Measurements from ENCODE around the gene KLF6.

Gene KLF6

GRCh38 chr10:3802526-3803265 is 17.7 kb upstream of the KLF6 start:
- no peak overlapping the region for H3K27ac ChIP-seq (ENCODE audit: low read length)
- no peaks in the 10 kb centered on the region for H3K27me3 ChIP-seq (ENCODE audit: control insufficient read depth, insufficient read depth, low read length)
- no peaks in the 10 kb centered on the region for H3K9me3 ChIP-seq (ENCODE audit: control insufficient read depth, insufficient read depth, low read length)
- H3K4me3 ChIP-seq (ENCODE audit: low read length): no peak overlapping the region
- H3K4me1 ChIP-seq (ENCODE audit: control insufficient read depth, insufficient read depth, low read length): no peaks in the 10 kb centered on the region
- H3K36me3 ChIP-seq (ENCODE audit: control insufficient read depth, insufficient read depth, low read length): no peaks in the 10 kb centered on the region
- no CpG with 5 or more reads among the region's 8 CpGs for WGBS (ENCODE audit: insufficient coverage, insufficient read length)
- DNase-seq (ENCODE audit: low read depth, low spot score): no peak

- Histone ChIP-seq H3K4me1 (ENCODE audit: control insufficient read depth, insufficient read depth, low read length) (no peaks in the 10 kb centered on the region), H3K27me3 (ENCODE audit: control insufficient read depth, insufficient read depth, low read length) (no peaks in the 10 kb centered on the region), H3K9me3 (ENCODE audit: control insufficient read depth, insufficient read depth, low read length) (no peaks in the 10 kb centered on the region), H3K27ac (ENCODE audit: low read length) (no peak overlapping the region), H3K4me3 (ENCODE audit: low read length) (no peak overlapping the region), H3K36me3 (ENCODE audit: control insufficient read depth, insufficient read depth, low read length) (no peaks in the 10 kb centered on the region)
- no CpG with 5 or more reads among the region's 11 CpGs for WGBS (ENCODE audit: insufficient coverage, insufficient read length)
- no peak for DNase-seq (ENCODE audit: low read depth, low spot score)
Measured at GRCh38 chr10:3801558-3802192, 16.7 kb upstream of the KLF6 start.

- no peak for DNase-seq (ENCODE audit: low read depth, low spot score)
- H3K36me3 ChIP-seq (ENCODE audit: control insufficient read depth, insufficient read depth, low read length): no peaks in the 10 kb centered on the region
- H3K27ac ChIP-seq (ENCODE audit: low read length): no peak overlapping the region
- H3K9me3 ChIP-seq (ENCODE audit: control insufficient read depth, insufficient read depth, low read length): no peaks in the 10 kb centered on the region
- no peak overlapping the region for H3K4me3 ChIP-seq (ENCODE audit: low read length)
- no peaks in the 10 kb centered on the region for H3K4me1 ChIP-seq (ENCODE audit: control insufficient read depth, insufficient read depth, low read length)
- H3K27me3 ChIP-seq (ENCODE audit: control insufficient read depth, insufficient read depth, low read length): no peaks in the 10 kb centered on the region
- no CpG with 5 or more reads among the region's 5 CpGs for WGBS (ENCODE audit: insufficient coverage, insufficient read length)
Measured at GRCh38 chr10:3800586-3800985, 15.6 kb upstream of the KLF6 start.

GRCh38 chr10:3797750-3798149 is 12.7 kb upstream of the KLF6 start:
- no peak overlapping the region for H3K4me3 ChIP-seq (ENCODE audit: low read length)
- no peaks in the 10 kb centered on the region for H3K9me3 ChIP-seq (ENCODE audit: control insufficient read depth, insufficient read depth, low read length)
- no peaks in the 10 kb centered on the region for H3K36me3 ChIP-seq (ENCODE audit: control insufficient read depth, insufficient read depth, low read length)
- no CpG with 5 or more reads among the region's 1 CpG for WGBS (ENCODE audit: insufficient coverage, insufficient read length)
- H3K27me3 ChIP-seq (ENCODE audit: control insufficient read depth, insufficient read depth, low read length): no peaks in the 10 kb centered on the region
- H3K27ac ChIP-seq (ENCODE audit: low read length): no peak overlapping the region
- H3K4me1 ChIP-seq (ENCODE audit: control insufficient read depth, insufficient read depth, low read length): no peaks in the 10 kb centered on the region
- no peak for DNase-seq (ENCODE audit: low read depth, low spot score)

- no peaks in the 10 kb centered on the region for H3K4me1 ChIP-seq (ENCODE audit: control insufficient read depth, insufficient read depth, low read length)
- no CpG with 5 or more reads among the region's 3 CpGs for WGBS (ENCODE audit: insufficient coverage, insufficient read length)
- no peak for DNase-seq (ENCODE audit: low read depth, low spot score)
Measured at GRCh38 chr10:3793553-3793952, 8.5 kb upstream of the KLF6 start.

GRCh38 chr10:3792710-3793219 is 7.8 kb upstream of the KLF6 start:
- DNase-seq (ENCODE audit: low read depth, low spot score): no peak
- Histone ChIP-seq H3K4me1 (ENCODE audit: control insufficient read depth, insufficient read depth, low read length) (no peaks in the 10 kb centered on the region), H3K4me3 (ENCODE audit: low read length) (no peak overlapping the region), H3K27ac (ENCODE audit: low read length) (no peak overlapping the region), H3K36me3 (ENCODE audit: control insufficient read depth, insufficient read depth, low read length) (no peaks in the 10 kb centered on the region), H3K9me3 (ENCODE audit: control insufficient read depth, insufficient read depth, low read length) (no peaks in the 10 kb centered on the region), H3K27me3 (ENCODE audit: control insufficient read depth, insufficient read depth, low read length) (no peaks in the 10 kb centered on the region)
- WGBS (ENCODE audit: insufficient coverage, insufficient read length): 100% methylated on average over 2 of the region's 4 CpGs

More at GRCh38 chr10:3793553-3793952, 8.5 kb upstream of the KLF6 start:
- Histone ChIP-seq H3K36me3 (ENCODE audit: control insufficient read depth, insufficient read depth, low read length) (no peaks in the 10 kb centered on the region), H3K27ac (ENCODE audit: low read length) (no peak overlapping the region), H3K9me3 (ENCODE audit: control insufficient read depth, insufficient read depth, low read length) (no peaks in the 10 kb centered on the region), H3K27me3 (ENCODE audit: control insufficient read depth, insufficient read depth, low read length) (no peaks in the 10 kb centered on the region), H3K4me3 (ENCODE audit: low read length) (no peak overlapping the region)

- Histone ChIP-seq H3K4me3 (ENCODE audit: low read length) (no peak overlapping the region), H3K27ac (ENCODE audit: low read length) (no peak overlapping the region), H3K36me3 (ENCODE audit: control insufficient read depth, insufficient read depth, low read length) (no peaks in the 10 kb centered on the region), H3K27me3 (ENCODE audit: control insufficient read depth, insufficient read depth, low read length) (no peaks in the 10 kb centered on the region), H3K9me3 (ENCODE audit: control insufficient read depth, insufficient read depth, low read length) (no peaks in the 10 kb centered on the region), H3K4me1 (ENCODE audit: control insufficient read depth, insufficient read depth, low read length) (no peaks in the 10 kb centered on the region)
- WGBS (ENCODE audit: insufficient coverage, insufficient read length): no CpG with 5 or more reads among the region's 3 CpGs
- no peak for DNase-seq (ENCODE audit: low read depth, low spot score)
Measured at GRCh38 chr10:3791974-3792633, 7.1 kb upstream of the KLF6 start.

GRCh38 chr10:3790858-3791257 is 5.8 kb upstream of the KLF6 start:
- no CpG with 5 or more reads among the region's 6 CpGs for WGBS (ENCODE audit: insufficient coverage, insufficient read length)
- Histone ChIP-seq H3K4me3 (ENCODE audit: low read length) (no peak overlapping the region), H3K27me3 (ENCODE audit: control insufficient read depth, insufficient read depth, low read length) (no peaks in the 10 kb centered on the region), H3K36me3 (ENCODE audit: control insufficient read depth, insufficient read depth, low read length) (no peaks in the 10 kb centered on the region), H3K27ac (ENCODE audit: low read length) (no peak overlapping the region), H3K9me3 (ENCODE audit: control insufficient read depth, insufficient read depth, low read length) (no peaks in the 10 kb centered on the region), H3K4me1 (ENCODE audit: control insufficient read depth, insufficient read depth, low read length) (peaks cover 5% of the 10 kb centered on the region; the same call in 1 of the 2 replicates)
- DNase-seq (ENCODE audit: low read depth, low spot score): no peak

- H3K4me3 ChIP-seq (ENCODE audit: low read length): no peak overlapping the region
- peaks cover 5% of the 10 kb centered on the region; the same call in 1 of the 2 replicates for H3K4me1 ChIP-seq (ENCODE audit: control insufficient read depth, insufficient read depth, low read length)
- no peak overlapping the region for H3K27ac ChIP-seq (ENCODE audit: low read length)
- no peaks in the 10 kb centered on the region for H3K9me3 ChIP-seq (ENCODE audit: control insufficient read depth, insufficient read depth, low read length)
- no peaks in the 10 kb centered on the region for H3K36me3 ChIP-seq (ENCODE audit: control insufficient read depth, insufficient read depth, low read length)
- H3K27me3 ChIP-seq (ENCODE audit: control insufficient read depth, insufficient read depth, low read length): no peaks in the 10 kb centered on the region
- no CpG with 5 or more reads among the region's 1 CpG for WGBS (ENCODE audit: insufficient coverage, insufficient read length)
- no peak for DNase-seq (ENCODE audit: low read depth, low spot score)
Measured at GRCh38 chr10:3790272-3790671, 5.3 kb upstream of the KLF6 start.

GRCh38 chr10:3789621-3790020 is 4.6 kb upstream of the KLF6 start:
- no CpG with 5 or more reads among the region's 2 CpGs for WGBS (ENCODE audit: insufficient coverage, insufficient read length)
- H3K4me1 ChIP-seq (ENCODE audit: control insufficient read depth, insufficient read depth, low read length): peaks cover 5% of the 10 kb centered on the region; the same call in 1 of the 2 replicates
- H3K9me3 ChIP-seq (ENCODE audit: control insufficient read depth, insufficient read depth, low read length): no peaks in the 10 kb centered on the region
- no peak overlapping the region for H3K4me3 ChIP-seq (ENCODE audit: low read length)
- no peaks in the 10 kb centered on the region for H3K27me3 ChIP-seq (ENCODE audit: control insufficient read depth, insufficient read depth, low read length)
- no peak for DNase-seq (ENCODE audit: low read depth, low spot score)
- H3K36me3 ChIP-seq (ENCODE audit: control insufficient read depth, insufficient read depth, low read length): no peaks in the 10 kb centered on the region
- no peak overlapping the region for H3K27ac ChIP-seq (ENCODE audit: low read length)

Measured in iPS DF 6.9 (cell line).